Heart left ventricle (tissue), 13 donors: ENCODE results near the gene SHMT2.

Experiments
- POLR2A ChIP-seq, 2 donors: fragments of 450-650 bp; IDR thresholded peaks; one replicate each; pipeline ENCODE4 v1.6.1; 2017; ENCODE audit warnings: antibody characterized with exemption in 2 of 2, mild to moderate bottlenecking in 2 of 2, moderate library complexity in 2 of 2
- TF ChIP-seq, protein P1 (sequence below), 12 donors: fragments of 200-600 bp; sonication (generic) in 4 of 12; IDR thresholded peaks; one replicate each; pipeline versions ENCODE4 v1.5.0 to v1.8.0; 2018 to 2022; ENCODE audit warnings: antibody characterized with exemption in 12 of 12, mild to moderate bottlenecking in 5 of 12
- donor health status: ischemic (EF 13 %, LVEDD 7.1; RV severe dilation, severe dysfunction).
- donor health status: DM: no; HTN: yes; CAD: no.
- donor health status: DM: no; HTN: no; CAD: no.
- donor health status: ischemic (EF 25% LVEDD 6.9; RV normal size, moderate dysfunction).
- donor health status: ischemic (EF 25% LVEDD 5.7; RV mildly dilated, moderate dysfunction).
- donor health status: ischemic (EF 35%, LVEDD 5.7; RV mildly dilated, moderate dysfunction).
- donor health status: nonischemic (EF 11% LVEDD 7.7; RV severe dilation, severe dysfunction).
- donor health status: DM: yes; HTN: yes; CAD: no.
- donor health status: PGD.
- donor health status: ischemic (EF 29% LVEDD 5.4; RV normal size, mild dysfunction).
- donor health status: nonischemic (EF 23%, LVEDD 6.1; RV moderate dilation, normal function).

GRCh38 chr12:57201631-57202030, 27.9 kb upstream of the SHMT2 start:
- no peak for TF ChIP-seq POLR2A (IDR thresholded peaks at IDR 0.05)
- TF ChIP-seq, protein P1, sequence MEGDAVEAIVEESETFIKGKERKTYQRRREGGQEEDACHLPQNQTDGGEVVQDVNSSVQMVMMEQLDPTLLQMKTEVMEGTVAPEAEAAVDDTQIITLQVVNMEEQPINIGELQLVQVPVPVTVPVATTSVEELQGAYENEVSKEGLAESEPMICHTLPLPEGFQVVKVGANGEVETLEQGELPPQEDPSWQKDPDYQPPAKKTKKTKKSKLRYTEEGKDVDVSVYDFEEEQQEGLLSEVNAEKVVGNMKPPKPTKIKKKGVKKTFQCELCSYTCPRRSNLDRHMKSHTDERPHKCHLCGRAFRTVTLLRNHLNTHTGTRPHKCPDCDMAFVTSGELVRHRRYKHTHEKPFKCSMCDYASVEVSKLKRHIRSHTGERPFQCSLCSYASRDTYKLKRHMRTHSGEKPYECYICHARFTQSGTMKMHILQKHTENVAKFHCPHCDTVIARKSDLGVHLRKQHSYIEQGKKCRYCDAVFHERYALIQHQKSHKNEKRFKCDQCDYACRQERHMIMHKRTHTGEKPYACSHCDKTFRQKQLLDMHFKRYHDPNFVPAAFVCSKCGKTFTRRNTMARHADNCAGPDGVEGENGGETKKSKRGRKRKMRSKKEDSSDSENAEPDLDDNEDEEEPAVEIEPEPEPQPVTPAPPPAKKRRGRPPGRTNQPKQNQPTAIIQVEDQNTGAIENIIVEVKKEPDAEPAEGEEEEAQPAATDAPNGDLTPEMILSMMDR (IDR thresholded peaks at IDR 0.05) = no peak
